Large intestine (tissue), 3 donors: ENCODE measurements around the gene RCOR3. TPM values are rescaled to one million over a fixed set of nuclear protein-coding genes. Genes with fewer than 3 reads are reported as not detected.

Experiments used
- DNase-seq, 2 donors: peaks; one replicate each; pipeline versions ENCODE4 v3.0.0 to v3.0.0-alpha.2; 2013
- H3K27ac ChIP-seq: one replicate; pipeline ENCODE4 v1.5.1; 2013; ENCODE audit warnings: low read length
- H3K27me3 ChIP-seq: 2 replicates; pipeline ENCODE4 v1.6.1; 2013; ENCODE audit warnings: low read length; ENCODE audit not compliant: control insufficient read depth, insufficient read depth
- H3K36me3 ChIP-seq: 2 replicates; pipeline ENCODE4 v1.6.1; 2013; ENCODE audit warnings: low read length; ENCODE audit not compliant: control insufficient read depth, insufficient read depth
- H3K4me1 ChIP-seq: one replicate; pipeline ENCODE4 v1.6.1; 2013; ENCODE audit warnings: low read length; ENCODE audit not compliant: control insufficient read depth, insufficient read depth
- H3K4me3 ChIP-seq: one replicate; pipeline ENCODE4 v1.5.1; 2013; ENCODE audit warnings: low read length
- H3K9me3 ChIP-seq: one replicate; pipeline ENCODE4 v1.6.1; 2013; ENCODE audit warnings: mild to moderate bottlenecking, low read depth, low read length, moderate library complexity; ENCODE audit not compliant: control insufficient read depth
- WGBS: methylation state at CpG from one replicate; pipeline ENCODE4 v1.1.5; 2013; ENCODE audit warnings: low lambda C conversion rate; ENCODE audit not compliant: insufficient coverage; 5-methylcytosine and 5-hydroxymethylcytosine counted together
- polyA plus RNA-seq: library from polyadenylated mRNA; unstranded; fragments of 120-200 nt; gene quantifications from one replicate; pipeline ENCODE4 v1.2.1, GENCODE V29; 2013

RCOR3 gene
- polyA plus RNA-seq, 1 donor = 70.0 TPM

DNA sequence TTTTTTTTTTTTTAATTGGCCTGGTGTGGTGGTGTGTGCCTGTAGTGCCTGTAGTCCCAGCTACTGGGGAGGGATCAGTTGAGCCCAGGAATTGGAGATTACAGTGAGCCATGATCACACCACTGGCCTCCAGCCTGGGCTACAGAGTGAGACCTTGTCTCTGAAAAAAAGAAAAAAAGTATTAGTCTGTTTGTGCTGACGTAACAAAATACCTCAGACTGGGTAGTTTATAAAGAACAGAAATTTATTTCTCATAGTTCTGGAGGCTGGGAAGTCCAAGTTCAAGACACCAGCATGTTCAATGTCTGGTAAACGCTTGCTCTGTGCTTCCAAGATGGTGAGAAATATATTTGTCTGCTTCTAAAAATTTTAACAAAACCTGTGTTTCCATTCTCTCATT lies 93.3 kb downstream of the RCOR3 start:
- no peaks in the 10 kb centered on the region for H3K4me1 ChIP-seq
- WGBS = no CpG with 5 or more reads among the region's 2 CpGs
- no peaks in the 10 kb centered on the region for H3K27me3 ChIP-seq
- no peak overlapping the region for H3K27ac ChIP-seq
- peaks cover 18% of the 10 kb centered on the region for H3K36me3 ChIP-seq
- no peak for DNase-seq
- peaks cover 8% of the 10 kb centered on the region for H3K9me3 ChIP-seq
- no peak overlapping the region for H3K4me3 ChIP-seq

DNA sequence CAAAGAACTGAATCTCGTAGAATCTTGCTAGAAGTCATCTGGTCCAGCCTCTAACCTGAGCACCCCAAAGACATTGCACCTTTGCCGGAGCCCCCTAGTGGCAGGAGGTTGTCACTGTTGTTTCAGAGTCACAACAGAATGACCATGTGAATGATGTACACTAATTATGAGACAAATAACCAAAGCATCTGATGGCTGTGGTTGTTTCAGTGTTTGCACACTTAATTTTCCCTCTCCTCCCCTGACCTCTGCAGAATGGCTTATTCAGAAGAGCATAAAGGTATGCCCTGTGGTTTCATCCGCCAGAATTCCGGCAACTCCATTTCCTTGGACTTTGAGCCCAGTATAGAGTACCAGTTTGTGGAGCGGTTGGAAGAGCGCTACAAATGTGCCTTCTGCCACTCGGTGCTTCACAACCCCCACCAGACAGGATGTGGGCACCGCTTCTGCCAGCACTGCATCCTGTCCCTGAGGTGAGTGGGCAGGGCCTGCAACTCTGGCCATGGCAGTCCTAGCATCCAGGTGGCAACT lies 93.9 kb downstream of the RCOR3 start:
- no peak for DNase-seq
- Histone ChIP-seq H3K27me3 (no peaks in the 10 kb centered on the region), H3K36me3 (peaks cover 18% of the 10 kb centered on the region), H3K9me3 (peaks cover 8% of the 10 kb centered on the region), H3K27ac (no peak overlapping the region), H3K4me3 (no peak overlapping the region), H3K4me1 (no peaks in the 10 kb centered on the region)
- WGBS = 60% methylated on average over 1 of the region's 8 CpGs

DNA sequence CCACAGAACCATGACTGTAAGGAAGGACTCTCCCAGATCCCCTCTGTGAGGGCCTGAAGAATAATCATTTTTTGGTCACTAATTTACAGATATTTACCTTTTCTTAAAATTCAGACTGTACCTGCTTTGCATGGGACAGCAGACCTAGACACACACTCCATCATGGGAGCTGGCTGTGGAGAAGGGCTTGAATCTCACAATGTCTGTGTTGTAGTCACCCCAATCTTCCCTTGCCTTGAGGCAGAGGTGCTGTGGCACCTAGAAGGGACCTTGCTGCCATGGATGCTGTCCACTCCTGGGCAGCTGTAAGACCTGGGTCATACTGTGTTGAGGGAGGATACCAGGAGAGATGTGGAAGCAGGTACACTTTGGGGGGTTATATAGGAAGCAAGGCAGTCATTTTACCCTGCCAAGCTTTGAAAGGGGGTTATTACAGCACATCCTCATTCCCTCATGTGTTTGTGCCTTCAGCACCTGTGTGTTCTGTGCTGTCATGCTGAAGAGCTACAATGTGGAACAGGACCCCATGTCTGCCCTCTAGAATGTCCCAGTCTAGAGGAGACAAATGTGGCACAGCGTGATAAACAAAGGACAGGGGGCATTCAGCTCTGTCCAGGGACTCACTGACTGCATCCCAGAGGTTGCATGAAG lies 94.5 kb downstream of the RCOR3 start:
- no peak overlapping the region for H3K27ac ChIP-seq
- DNase-seq = no peak
- H3K27me3 ChIP-seq = no peaks in the 10 kb centered on the region
- H3K9me3 ChIP-seq = peaks cover 8% of the 10 kb centered on the region
- H3K4me3 ChIP-seq = no peak overlapping the region
- no peaks in the 10 kb centered on the region for H3K4me1 ChIP-seq
- H3K36me3 ChIP-seq = peaks cover 18% of the 10 kb centered on the region
- WGBS = no CpG with 5 or more reads among the region's 1 CpG

DNA sequence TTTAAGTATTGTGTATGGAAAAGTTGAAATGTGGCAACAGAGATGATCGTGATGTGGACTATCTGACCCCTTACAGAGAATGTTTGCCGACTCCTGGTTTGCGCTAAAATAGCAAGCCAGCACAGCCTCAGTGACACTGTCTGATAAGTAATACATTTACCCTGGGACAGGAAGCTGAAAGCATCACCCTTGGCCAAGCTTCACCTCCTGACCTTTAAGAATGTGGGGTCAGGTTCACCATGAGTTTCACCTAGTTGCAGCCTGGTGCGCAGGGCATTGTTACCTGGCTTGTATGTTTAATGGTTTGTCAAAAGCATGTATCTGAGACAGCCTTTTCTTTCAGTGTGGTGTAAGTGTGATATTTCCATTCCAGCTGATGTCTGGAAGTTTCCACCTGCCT lies 96.7 kb downstream of the RCOR3 start:
- peaks cover 8% of the 10 kb centered on the region for H3K9me3 ChIP-seq
- H3K4me3 ChIP-seq = no peak overlapping the region
- no peaks in the 10 kb centered on the region for H3K4me1 ChIP-seq
- no peaks in the 10 kb centered on the region for H3K27me3 ChIP-seq
- DNase-seq = no peak
- H3K27ac ChIP-seq = no peak overlapping the region
- no CpG with 5 or more reads among the region's 4 CpGs for whole genome bisulfite sequencing
- H3K36me3 ChIP-seq = peaks cover 26% of the 10 kb centered on the region

DNA sequence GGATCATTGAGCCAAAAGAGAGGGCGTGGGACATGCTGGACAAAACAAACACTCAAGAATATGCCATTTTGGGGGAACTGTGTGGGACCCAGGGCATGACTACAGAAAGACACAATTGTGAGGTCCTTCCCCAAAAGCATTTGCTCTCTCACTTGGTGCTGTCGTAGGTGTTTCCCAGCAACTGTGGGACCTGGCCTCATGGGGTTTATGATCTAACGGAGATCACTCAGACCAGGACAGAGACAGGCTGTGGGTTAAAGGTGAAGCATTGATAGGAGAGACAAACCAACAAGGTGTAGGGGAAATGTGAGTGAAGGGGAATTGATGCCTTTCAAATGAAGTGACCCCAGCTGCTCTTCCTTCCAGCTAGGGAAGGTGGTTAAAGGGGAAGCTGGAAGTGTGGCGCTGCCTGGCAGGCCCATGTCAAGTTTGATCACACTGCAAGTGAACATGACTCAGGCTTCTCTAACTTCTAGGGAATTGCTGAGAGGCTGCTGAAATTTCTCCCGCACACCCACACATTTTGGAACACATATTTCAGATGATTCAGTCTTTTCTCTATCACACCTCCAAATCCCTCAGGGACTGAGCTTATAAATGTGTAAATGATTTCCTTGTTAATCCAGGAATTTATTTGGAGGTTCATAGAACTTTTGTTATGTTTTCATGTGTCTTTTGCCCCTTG lies 97.7 kb downstream of the RCOR3 start:
- no peaks in the 10 kb centered on the region for H3K4me1 ChIP-seq
- H3K9me3 ChIP-seq = peaks cover 6% of the 10 kb centered on the region
- H3K36me3 ChIP-seq = peaks cover 26% of the 10 kb centered on the region
- DNase-seq = no peak
- H3K4me3 ChIP-seq = no peak overlapping the region
- H3K27ac ChIP-seq = no peak overlapping the region
- no CpG with 5 or more reads among the region's 5 CpGs for WGBS
- H3K27me3 ChIP-seq = no peaks in the 10 kb centered on the region

DNA sequence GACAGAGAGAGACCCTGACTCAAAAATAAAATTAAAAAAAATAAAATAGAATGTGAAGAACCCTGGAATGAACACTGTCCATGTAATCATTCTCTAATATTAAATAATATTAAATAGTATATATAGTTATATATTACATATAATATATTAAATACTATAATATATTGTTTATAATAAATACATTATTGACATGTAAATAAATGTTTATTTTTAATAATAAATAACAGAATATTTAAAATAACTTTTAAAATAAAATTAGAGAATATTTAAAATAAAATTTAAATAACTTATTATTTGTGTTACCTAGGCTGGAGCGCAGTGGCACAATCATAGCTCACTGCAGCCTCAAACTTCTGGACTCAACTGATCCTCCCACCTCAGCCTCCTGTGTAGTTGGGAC lies 99.5 kb downstream of the RCOR3 start:
- Histone ChIP-seq H3K36me3 (peaks cover 25% of the 10 kb centered on the region), H3K4me1 (no peaks in the 10 kb centered on the region), H3K27ac (no peak overlapping the region), H3K27me3 (no peaks in the 10 kb centered on the region), H3K4me3 (no peak overlapping the region), H3K9me3 (no peaks in the 10 kb centered on the region)
- WGBS = no CpG with 5 or more reads among the region's 1 CpG
- no peak for DNase-seq

DNA sequence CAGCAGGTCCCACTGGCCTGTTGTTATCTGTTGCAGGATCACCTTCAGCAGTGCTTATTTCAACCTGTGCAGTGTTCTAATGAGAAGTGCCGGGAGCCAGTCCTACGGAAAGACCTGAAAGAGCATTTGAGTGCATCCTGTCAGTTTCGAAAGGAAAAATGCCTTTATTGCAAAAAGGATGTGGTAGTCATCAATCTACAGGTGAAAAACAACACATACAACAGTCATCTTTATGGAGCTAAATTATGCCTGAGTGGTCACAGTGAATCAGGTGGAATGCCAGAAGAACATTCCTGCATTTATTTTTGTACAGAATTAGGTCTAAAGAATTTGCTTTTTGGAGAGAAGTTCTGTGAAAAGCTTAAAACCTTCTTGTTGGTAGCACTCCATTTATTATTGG lies 100.7 kb downstream of the RCOR3 start:
- H3K4me3 ChIP-seq = no peak overlapping the region
- no peaks in the 10 kb centered on the region for H3K27me3 ChIP-seq
- 100% methylated on average over 2 of the region's 3 CpGs for WGBS
- H3K9me3 ChIP-seq = no peaks in the 10 kb centered on the region
- no peak for DNase-seq
- no peak overlapping the region for H3K27ac ChIP-seq
- H3K36me3 ChIP-seq = peaks cover 17% of the 10 kb centered on the region
- no peaks in the 10 kb centered on the region for H3K4me1 ChIP-seq

DNA sequence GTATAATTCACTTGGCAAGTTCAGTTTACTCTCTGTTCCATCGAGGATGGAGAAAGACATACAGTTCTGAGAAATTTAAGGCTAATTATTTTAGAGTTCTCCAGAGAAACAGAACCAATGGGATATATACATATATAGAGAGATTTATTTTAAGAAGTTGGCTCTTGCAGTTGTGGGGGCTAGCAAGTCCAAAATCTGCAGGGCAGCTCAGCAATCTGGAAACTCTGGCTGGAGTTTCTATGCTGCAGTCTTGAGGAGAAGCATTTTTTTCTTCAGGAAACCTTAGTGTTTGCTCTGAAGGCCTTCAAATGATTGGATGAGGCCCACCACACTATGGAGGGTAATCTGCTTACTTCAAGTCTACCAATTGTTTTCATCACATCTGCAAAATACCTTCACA lies 102.0 kb downstream of the RCOR3 start:
- Histone ChIP-seq H3K27ac (no peak overlapping the region), H3K9me3 (no peaks in the 10 kb centered on the region), H3K36me3 (peaks cover 17% of the 10 kb centered on the region), H3K4me3 (no peak overlapping the region), H3K4me1 (no peaks in the 10 kb centered on the region), H3K27me3 (no peaks in the 10 kb centered on the region)
- 100% methylated on average over 1 of the region's 1 CpG for WGBS
- DNase-seq = no peak

Other genes starting within 250 kb of the RCOR3 start
- gene KCNH1, start 125.2 kb upstream of the RCOR3 start, polyA plus RNA-seq = 0.25 TPM
- 26.1 TPM for gene TRAF5, start 67.5 kb downstream of the RCOR3 start, polyA plus RNA-seq
- 0.04 TPM for gene RD3, start 232.8 kb downstream of the RCOR3 start, polyA plus RNA-seq